ENCODE measurements around the gene IL15RA.

Gene IL15RA

GRCh38 chr10:6019796-6020195 is 42.5 kb upstream of the IL15RA start:
- Histone ChIP-seq H3K27me3 (ENCODE audit: insufficient read depth, poor library complexity, severe bottlenecking) (no peaks in the 10 kb centered on the region), H3K4me3 (replicated peaks; ENCODE audit: insufficient read depth, low read length) (no peak overlapping the region), H3K27ac (replicated peaks) (no peak overlapping the region)
- DNase-seq (ENCODE audit: low read depth in 1 of 2, low spot score in 1 of 2): no peak
- TF ChIP-seq, protein P1, sequence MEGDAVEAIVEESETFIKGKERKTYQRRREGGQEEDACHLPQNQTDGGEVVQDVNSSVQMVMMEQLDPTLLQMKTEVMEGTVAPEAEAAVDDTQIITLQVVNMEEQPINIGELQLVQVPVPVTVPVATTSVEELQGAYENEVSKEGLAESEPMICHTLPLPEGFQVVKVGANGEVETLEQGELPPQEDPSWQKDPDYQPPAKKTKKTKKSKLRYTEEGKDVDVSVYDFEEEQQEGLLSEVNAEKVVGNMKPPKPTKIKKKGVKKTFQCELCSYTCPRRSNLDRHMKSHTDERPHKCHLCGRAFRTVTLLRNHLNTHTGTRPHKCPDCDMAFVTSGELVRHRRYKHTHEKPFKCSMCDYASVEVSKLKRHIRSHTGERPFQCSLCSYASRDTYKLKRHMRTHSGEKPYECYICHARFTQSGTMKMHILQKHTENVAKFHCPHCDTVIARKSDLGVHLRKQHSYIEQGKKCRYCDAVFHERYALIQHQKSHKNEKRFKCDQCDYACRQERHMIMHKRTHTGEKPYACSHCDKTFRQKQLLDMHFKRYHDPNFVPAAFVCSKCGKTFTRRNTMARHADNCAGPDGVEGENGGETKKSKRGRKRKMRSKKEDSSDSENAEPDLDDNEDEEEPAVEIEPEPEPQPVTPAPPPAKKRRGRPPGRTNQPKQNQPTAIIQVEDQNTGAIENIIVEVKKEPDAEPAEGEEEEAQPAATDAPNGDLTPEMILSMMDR (IDR thresholded peaks at IDR 0.05; ENCODE audit: insufficient read depth, low read length): no peak
- TF ChIP-seq GABPA (IDR thresholded peaks at IDR 0.05; ENCODE audit: low read depth) (no peak), SPI1 (IDR thresholded peaks at IDR 0.05; ENCODE audit: borderline replicate concordance, low read depth) (no peak), REST (IDR thresholded peaks at IDR 0.05; ENCODE audit: insufficient replicate concordance, low read depth) (no peak), POLR2AphosphoS5 (IDR thresholded peaks at IDR 0.05; ENCODE audit: low read depth) (no peak)

- Histone ChIP-seq H3K4me3 (replicated peaks; ENCODE audit: insufficient read depth, low read length) (no peak overlapping the region), H3K27ac (replicated peaks) (no peak overlapping the region), H3K27me3 (ENCODE audit: insufficient read depth, poor library complexity, severe bottlenecking) (no peaks in the 10 kb centered on the region)
- no peak for TF ChIP-seq SPI1 (IDR thresholded peaks at IDR 0.05; ENCODE audit: borderline replicate concordance, low read depth)
- no peak for TF ChIP-seq REST (IDR thresholded peaks at IDR 0.05; ENCODE audit: insufficient replicate concordance, low read depth)
- no peak for TF ChIP-seq GABPA (IDR thresholded peaks at IDR 0.05; ENCODE audit: low read depth)
- no peak for TF ChIP-seq POLR2AphosphoS5 (IDR thresholded peaks at IDR 0.05; ENCODE audit: low read depth)
- TF ChIP-seq, protein P1 (IDR thresholded peaks at IDR 0.05; ENCODE audit: insufficient read depth, low read length): no peak
- DNase-seq (ENCODE audit: low read depth in 1 of 2, low spot score in 1 of 2): no peak
Measured at GRCh38 chr10:6019010-6019782, 41.9 kb upstream of the IL15RA start.

- H3K4me3 ChIP-seq (replicated peaks; ENCODE audit: insufficient read depth, low read length): no peak overlapping the region
- DNase-seq (ENCODE audit: low read depth in 1 of 2, low spot score in 1 of 2): no peak
- no peak overlapping the region for H3K27ac ChIP-seq (replicated peaks)
- TF ChIP-seq SPI1 (IDR thresholded peaks at IDR 0.05; ENCODE audit: borderline replicate concordance, low read depth) (no peak), REST (IDR thresholded peaks at IDR 0.05; ENCODE audit: insufficient replicate concordance, low read depth) (no peak), POLR2AphosphoS5 (IDR thresholded peaks at IDR 0.05; ENCODE audit: low read depth) (no peak), GABPA (IDR thresholded peaks at IDR 0.05; ENCODE audit: low read depth) (no peak)
- TF ChIP-seq, protein P1 (IDR thresholded peaks at IDR 0.05; ENCODE audit: insufficient read depth, low read length): no peak
- no peaks in the 10 kb centered on the region for H3K27me3 ChIP-seq (ENCODE audit: insufficient read depth, poor library complexity, severe bottlenecking)
Measured at GRCh38 chr10:6018422-6018821, 41.1 kb upstream of the IL15RA start.
